HG03521 (cell line): ENCODE measurements around the gene FBXO31.

ENCODE experiments used
- ATAC-seq: cut with Tn5 transposase; IDR thresholded peaks from one replicate; pipeline ENCODE4 v1.9.1; 2021; ENCODE audit warnings: mild to moderate bottlenecking, moderate library complexity; ENCODE audit not compliant: unreplicated experiment

The FBXO31 gene

GRCh38 chr16:87383505-87384161 is at the start of gene FBXO31:
Gene FBXO31 (minus strand): TSS chr16:87383776. CDS start chr16:87383744, 32 bp downstream.
- peak; percentile 52 for ATAC-seq

- ATAC-seq: no peak
Observed at GRCh38 chr16:87432330-87432915, 48.8 kb upstream of the FBXO31 start.

DNA sequence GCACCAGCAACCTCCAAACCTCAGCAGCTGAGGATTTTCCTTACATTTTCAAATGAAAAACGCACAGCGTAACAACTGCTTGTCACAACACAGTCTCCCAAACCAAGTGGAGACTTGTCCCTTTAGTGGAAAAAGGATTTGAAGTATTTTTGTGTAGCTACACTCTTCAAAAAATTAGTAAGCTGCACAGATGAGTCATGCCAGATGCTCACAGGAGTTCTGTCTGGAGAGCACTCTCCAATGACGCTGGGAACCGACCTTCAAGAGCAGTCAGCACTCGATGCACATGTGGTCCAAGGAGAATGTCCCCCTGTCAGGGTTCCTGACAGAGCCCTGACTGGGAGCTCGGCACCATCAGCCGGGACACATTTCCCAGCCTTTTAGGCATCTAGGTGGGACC is 48.4 kb upstream of the FBXO31 start:
- ATAC-seq: no peak

DNA sequence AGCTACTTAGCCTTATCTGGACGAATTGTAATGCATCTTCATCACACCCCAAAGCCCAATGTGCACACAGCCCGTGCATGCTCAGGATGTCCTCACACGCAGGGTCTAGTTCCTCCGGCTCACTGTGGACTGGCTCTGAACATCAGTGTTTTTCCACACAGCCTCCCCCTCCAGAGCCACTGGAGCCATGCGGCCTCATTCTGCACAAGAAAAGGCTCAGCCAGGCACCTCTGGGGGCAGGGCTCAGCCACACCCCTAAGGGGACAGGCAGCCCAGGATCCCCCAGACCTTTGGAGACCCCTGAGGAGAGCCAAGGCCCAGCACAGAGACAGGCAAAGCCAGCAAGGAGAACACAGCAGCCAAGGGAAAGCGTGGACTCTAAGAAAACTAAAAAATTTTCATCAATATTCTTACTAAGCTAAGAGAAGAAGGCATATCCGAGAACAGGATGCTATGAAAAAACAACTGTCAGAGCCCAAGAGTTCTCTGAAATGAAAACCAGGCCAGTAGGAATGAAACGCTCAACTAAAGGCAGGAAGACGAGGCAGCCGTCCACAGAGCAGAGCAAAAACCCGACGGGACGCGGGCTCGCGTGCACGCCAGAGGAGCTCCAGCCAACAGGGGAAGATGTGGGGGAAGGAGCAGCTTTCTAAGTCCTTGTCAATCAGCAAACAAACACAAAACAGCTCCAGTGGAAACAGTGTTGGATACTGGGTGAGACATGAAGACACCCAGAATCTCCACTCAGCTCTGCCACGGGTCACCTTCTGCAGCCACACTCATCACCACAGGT is 43.0 kb upstream of the FBXO31 start:
- no peak for ATAC-seq

DNA sequence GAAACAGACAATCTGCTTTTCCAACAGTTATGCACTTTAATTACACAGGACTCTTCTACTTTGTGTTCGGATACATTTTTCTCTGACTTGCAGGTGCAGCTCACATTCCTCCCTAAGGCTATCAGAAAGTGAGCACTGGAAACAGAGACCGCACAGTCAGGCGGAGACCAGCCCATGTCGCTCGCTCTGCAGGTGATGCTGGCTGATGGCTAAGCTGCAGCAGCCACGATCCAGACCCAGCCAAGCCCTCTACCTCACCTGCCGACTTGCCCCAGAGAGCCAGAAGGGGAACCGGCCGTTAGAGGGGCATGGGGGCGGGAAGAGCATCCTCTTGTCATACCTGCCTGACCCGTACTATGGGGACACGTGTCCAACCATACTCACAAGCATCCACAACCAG is 42.4 kb upstream of the FBXO31 start:
- ATAC-seq: no peak

GRCh38 chr16:87424266-87424665 is 40.7 kb upstream of the FBXO31 start:
- ATAC-seq: no peak

DNA sequence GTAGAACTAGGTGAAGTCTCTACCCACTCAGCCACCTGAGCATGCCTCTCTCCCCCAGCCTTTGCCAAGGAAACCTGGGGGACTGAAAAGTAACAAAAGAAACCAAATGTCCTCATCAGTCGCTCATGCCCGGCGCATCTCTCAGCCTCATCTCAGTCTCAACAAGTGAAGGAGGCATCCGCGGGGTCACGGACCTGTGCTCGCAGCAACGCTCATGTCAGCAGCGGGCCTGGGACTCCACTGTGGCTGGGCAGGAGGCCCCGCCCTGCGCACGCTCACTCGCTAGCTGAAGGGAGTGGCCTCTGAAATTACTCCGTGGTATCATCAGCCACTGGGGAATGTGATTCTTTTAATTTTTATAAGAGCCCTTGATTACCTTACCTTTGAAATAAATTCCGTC is 39.9 kb upstream of the FBXO31 start:
- ATAC-seq: no peak

GRCh38 chr16:87422106-87422505 is 38.5 kb upstream of the FBXO31 start:
- ATAC-seq: no peak

DNA sequence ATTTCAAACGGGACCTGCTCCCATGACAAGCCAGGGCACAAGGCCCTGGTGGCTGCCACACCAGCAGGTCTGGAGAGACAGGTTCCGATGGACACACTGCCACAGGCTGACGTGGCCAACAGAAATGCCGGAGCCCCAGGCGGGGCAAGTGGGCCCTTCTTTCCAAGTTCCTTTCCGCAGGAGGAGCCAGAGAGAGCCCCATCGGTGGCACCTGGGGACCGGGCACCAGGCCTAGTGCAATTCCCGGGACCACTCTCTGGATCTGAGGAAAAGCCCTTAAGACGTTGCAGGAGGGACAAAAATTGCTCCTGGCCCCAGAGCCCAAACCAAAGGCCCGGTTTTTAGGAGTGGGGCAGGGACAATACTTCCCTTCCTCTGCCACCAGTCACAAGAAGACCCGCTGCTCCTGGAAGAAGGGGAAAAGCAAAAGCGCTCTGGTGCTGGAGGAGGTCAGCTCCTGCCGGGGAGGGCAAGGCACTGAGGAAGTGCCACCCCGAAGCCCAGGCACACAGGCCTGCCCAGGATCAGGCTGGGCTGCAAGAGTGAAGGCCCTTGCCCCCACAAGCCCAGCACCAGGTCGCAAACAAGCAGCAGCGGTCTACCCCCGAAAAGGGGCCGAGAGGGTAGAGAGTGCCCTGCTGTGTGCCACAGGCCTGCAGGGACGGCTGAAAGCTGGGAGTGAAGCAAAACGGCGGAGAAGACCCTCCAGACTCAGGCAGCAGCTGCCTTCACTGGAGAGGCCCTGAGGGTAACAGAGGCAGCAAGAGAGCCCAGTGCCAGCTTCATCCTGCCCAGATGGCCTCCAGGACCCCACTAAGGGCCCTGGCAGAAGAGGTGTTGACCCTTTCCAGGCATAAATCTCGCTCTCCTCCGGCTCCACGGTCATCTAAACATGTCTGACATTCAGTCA is 37.7 kb upstream of the FBXO31 start:
- ATAC-seq: no peak

DNA sequence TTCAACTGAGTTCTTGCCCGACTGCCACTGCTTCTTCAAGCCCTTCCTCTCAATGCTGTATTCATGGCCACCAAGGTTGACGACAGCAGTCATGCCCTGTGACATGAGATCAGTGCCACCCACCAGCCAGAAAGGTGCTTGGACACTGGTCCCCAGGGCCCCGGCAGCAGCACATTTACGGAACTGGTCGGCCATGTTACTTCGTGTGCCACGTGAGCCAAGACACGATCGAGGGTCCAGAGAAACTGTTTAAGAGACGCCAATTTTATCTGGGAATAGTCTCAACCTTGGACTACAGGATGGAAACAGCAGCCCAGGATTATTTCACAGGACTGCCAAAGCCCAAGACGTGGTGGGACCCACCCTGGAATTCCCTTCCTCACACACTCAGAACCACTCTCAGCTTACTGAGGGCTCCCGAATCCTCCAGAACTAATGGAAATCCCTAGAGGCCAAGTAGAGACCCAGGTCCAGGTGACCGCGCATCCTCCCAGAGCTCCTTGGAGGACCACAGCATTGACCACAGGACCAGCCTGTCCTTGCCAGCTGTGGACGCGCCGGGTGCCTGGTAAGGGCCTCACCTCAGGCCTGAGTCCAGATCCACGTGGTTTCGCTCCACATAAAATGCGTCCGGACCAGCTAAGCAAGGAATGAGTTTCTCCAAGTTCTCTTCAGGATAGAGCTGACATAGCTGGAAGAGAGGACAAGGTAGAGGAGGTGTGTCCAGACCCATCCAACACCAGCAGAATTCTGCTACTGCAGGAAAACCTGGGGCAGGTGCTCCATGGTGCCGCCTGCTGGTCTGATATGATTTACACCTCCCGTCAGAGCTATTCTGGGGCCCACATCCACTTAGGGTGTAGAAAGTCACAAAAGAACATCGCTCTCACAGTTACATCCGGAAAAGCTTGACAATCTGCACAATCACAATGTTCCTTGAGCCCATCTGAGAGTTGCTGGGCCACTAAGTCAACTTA is 36.7 kb upstream of the FBXO31 start:
- ATAC-seq: no peak

DNA sequence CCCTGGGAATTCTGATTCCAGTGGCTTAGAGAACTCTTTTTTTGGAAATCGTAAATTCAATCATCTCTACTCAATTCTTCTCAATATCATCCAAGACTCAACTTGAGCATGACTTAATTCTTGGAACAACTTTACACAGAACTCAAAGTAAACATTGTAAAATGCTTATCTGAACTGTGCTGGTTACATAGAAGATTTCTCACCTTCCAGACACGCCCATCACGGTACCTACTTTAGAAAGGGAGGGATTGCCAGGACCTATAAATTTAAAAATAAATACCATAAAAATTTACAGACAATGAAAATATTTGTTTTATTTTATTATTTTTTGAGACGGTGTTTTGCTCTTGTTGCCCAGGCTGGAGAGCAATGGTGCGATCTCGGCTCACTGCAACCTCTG is 35.1 kb upstream of the FBXO31 start:
- ATAC-seq: no peak

DNA sequence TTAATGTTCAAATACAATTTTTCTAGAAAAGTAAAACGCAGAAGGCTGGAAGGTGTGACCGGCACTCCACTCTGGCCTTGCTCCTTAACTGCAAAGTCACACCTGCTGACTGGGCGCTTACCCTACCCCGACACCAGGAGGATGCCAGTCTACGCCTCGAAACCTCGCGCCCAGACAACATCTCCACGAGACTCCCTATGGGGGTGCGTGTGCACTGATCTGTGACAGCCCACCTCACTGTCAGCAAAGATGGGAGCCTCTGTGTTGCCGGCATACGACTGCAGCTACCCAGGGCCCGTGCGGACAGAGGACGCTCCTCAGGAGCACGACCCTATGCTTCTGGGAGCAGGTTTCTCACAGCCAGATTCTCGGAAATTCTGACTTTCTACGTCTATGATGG is 34.6 kb upstream of the FBXO31 start:
- no peak for ATAC-seq

DNA sequence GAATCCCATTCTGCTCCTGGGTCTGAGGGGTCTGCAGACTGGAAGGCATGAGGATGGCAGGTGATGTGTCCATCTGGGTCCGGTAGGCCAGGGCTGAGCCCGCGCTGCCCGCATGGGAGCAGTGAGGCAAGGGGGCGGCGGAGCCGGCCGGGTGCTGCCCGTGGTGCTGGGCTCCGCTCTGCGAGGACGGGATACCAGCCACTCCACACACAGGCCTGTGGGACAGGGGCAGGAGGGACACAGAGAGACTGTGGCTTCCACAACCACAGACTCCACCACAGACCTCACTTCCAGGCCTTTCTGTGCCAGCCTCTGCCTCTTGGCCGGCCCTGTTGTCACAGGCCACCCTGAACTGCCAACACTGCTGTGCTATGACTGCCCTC is 33.9 kb upstream of the FBXO31 start:
- ATAC-seq: no peak

DNA sequence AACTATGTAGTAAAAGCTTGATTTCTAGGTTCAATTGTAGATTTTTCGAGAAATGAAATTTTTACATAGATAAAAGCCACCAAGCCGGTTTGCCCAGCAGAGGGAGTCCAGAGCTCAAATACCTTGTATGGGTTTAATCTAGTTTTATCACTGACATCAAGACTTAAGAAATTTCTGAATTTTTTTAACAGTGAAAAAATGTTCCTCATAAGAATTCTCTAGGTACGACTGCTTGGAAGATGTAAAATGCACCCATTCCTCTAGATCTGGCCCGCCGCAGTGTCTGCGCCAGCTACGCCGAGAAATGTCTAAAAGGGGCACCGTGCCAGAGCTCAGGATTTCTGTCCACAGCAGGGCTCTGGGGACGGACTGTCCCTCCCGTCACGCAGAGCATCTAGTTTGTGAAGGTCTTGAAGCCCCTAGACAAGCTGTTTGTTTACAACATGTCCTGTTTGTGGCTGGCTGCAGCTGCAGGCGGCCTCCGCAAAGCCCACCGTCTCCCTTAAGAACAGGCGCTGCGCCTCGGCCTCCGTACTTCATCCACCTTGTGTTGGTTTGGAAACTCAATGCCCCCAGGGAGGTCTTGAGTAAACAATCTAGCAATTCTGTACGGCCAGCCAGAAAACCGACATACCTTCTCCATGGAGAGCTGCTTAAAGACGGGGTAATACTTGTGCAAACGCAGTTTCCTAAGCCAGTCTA is 33.4 kb upstream of the FBXO31 start:
- ATAC-seq: no peak

DNA sequence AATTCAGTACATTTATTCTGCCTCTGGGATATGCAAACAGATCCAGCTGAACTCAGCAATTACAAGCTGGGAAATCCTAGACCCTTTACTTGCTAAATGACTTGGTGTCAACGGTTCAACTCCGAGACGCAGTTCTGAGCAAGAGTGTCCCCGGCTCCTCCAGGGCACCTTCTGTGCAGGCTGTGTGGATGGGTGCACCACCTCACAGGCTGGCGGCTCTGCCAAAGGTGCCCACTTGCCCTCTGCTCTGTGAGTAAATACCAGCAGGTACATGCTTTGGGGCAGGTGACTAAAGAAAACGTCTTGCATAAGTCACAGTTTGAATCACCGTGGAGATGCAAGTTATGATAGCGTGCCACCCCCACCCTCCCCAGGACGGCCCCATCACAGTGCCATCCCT is 31.9 kb upstream of the FBXO31 start:
- no peak for ATAC-seq

- no peak for ATAC-seq
Observed at GRCh38 chr16:87414251-87414680, 30.7 kb upstream of the FBXO31 start.

DNA sequence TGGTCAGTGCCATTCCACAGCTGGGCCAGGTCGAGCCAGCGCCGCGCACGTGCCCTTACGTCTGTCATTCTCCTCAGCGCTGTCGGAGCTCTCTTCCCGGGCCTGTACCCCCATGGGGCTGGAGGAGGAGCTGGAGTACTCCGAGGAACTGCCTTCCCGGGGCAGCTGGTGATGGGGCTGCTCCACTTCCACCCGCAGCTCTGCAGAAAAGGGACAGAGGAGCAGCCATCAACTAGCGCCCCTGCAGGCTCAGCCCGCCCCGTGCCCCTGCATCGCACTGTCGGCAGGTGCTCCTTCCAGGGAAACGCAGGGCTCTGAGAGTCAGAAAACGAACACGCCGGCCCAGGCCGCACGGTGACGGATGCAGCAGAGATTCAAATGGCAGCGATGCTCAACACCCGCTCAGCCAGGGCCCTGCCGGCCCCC is 29.4 kb upstream of the FBXO31 start:
- ATAC-seq: no peak

DNA sequence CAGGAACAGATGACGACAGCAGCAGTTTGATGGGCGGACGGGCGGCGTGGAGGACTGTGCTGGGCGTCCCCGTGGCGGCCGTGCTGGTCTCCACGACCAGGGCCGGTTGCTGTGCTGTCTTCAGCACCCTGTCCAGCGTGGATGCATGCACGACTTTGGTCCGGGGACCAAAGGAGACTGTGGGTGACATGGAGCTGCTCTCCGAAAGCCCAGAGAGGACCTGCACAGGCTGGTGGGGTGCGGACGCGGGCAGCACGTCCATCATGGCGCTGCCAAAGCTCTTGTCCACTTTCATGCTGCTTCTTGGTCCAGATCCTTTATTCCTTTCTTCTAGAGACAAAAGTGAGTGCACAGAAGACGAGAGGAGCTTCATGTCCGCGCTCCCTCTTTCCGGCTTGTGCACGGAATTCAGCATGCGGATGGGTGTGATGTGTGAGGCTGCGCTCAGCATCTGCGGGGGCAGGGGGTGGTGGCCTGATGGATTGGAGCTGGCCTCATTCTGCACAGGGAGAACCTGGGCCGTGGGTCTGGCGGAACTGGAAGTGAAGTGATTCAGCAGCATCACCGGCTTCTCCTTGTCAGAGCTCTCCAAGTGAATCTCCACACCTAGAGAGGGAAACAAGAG is 28.9 kb upstream of the FBXO31 start:
- no peak for ATAC-seq
